Fibroblast of skin of left quadriceps (primary cell): ENCODE data around the gene ZNF487.
"Not testable (repeated sequence)": the region's sequence is repeated elsewhere in the genome, so short reads cannot be mapped to it uniquely, and the experiment has no call there.

ENCODE experiments used
- DNase-seq, 2 experiments: peaks; one replicate each; pipeline ENCODE4 v3.0.0-alpha.2; 2013; ENCODE audit warnings: low read depth in 2 of 2

The ZNF487 gene

GRCh38 chr10:43436291-43437140 is at the start of gene ZNF487:
TSS of gene ZNF487 (plus strand) at chr10:43437111. CDS start at chr10:43475814, 38,703 bp downstream.
- peak; percentile 44 to 54 for DNase-seq

- DNase-seq: no peak
Observed at GRCh38 chr10:43387678-43388032, 49.3 kb upstream of the ZNF487 start.

GRCh38 chr10:43389867-43390266 is 47.0 kb upstream of the ZNF487 start:
- no peak for DNase-seq

- no peak for DNase-seq
Observed at GRCh38 chr10:43390333-43390732, 46.6 kb upstream of the ZNF487 start.

- DNase-seq: peak in 1 of 2 experiments; percentile 18
Observed at GRCh38 chr10:43390759-43391158, 46.2 kb upstream of the ZNF487 start.

GRCh38 chr10:43391496-43391895 is 45.4 kb upstream of the ZNF487 start:
- no peak for DNase-seq

GRCh38 chr10:43392748-43393147 is 44.2 kb upstream of the ZNF487 start:
- DNase-seq: no peak

- DNase-seq: not testable (repeated sequence)
Observed at GRCh38 chr10:43393186-43393585, 43.7 kb upstream of the ZNF487 start.

- DNase-seq: no peak
Observed at GRCh38 chr10:43393606-43394360, 43.1 kb upstream of the ZNF487 start.

GRCh38 chr10:43394868-43395267 is 42.0 kb upstream of the ZNF487 start:
- DNase-seq: no peak

- DNase-seq: no peak
Observed at GRCh38 chr10:43395571-43396060, 41.3 kb upstream of the ZNF487 start.

GRCh38 chr10:43396061-43396927 is 40.6 kb upstream of the ZNF487 start:
- peak in 1 of 2 experiments; percentile 22 for DNase-seq

GRCh38 chr10:43396928-43397624 is 39.8 kb upstream of the ZNF487 start:
- DNase-seq: peak in 1 of 2 experiments; percentile 12

GRCh38 chr10:43398939-43399319 is 38.0 kb upstream of the ZNF487 start:
- DNase-seq: no peak

GRCh38 chr10:43399320-43400310 is 37.3 kb upstream of the ZNF487 start:
- no peak for DNase-seq

GRCh38 chr10:43401627-43402026 is 35.3 kb upstream of the ZNF487 start:
- no peak for DNase-seq

GRCh38 chr10:43402176-43402575 is 34.7 kb upstream of the ZNF487 start:
- no peak for DNase-seq

- no peak for DNase-seq
Observed at GRCh38 chr10:43402880-43403452, 33.9 kb upstream of the ZNF487 start.

GRCh38 chr10:43403911-43404703 is 32.8 kb upstream of the ZNF487 start:
- DNase-seq: no peak
